GM23248 (cell line): Measurements from ENCODE around the gene ADM2.

Experiments
- EZH2 ChIP-seq: fragments of 200-600 bp; sonication (generic); IDR thresholded peaks from 2 replicates; pipeline ENCODE4 v1.6.1; 2018; ENCODE audit warnings: antibody characterized with exemption, mild to moderate bottlenecking; ENCODE audit not compliant: insufficient read depth, poor library complexity, severe bottlenecking
- EZH2phosphoT487 ChIP-seq: fragments of 200-600 bp; sonication (generic); IDR thresholded peaks from 2 replicates; pipeline ENCODE4 v1.6.1; 2018; ENCODE audit warnings: antibody characterized with exemption, moderate library complexity, mild to moderate bottlenecking, low read depth; ENCODE audit not compliant: insufficient read depth

GRCh38 chr22:50488886-50489285 lies 7.5 kb downstream of the ADM2 start:
- TF ChIP-seq EZH2 (no peak), EZH2phosphoT487 (no peak)
